Hindlimb muscle (tissue), 1 donor: ENCODE results near the gene RARB. TPM values are rescaled to one million over a fixed set of nuclear protein-coding genes. Genes with fewer than 3 reads are reported as not detected.

Experiments used
- DNase-seq: peaks from one replicate; pipeline ENCODE4 v3.0.0-alpha.2; 2013
- polyA plus RNA-seq: library from polyadenylated mRNA; unstranded; fragments of 120-200 nt; gene quantifications from one replicate; pipeline ENCODE4 v1.2.1, GENCODE V29; 2013; ENCODE audit not compliant: insufficient read length

Gene RARB
- 11.2 TPM for polyA plus RNA-seq

GRCh38 chr3:25427942-25428788, at the start of gene RARB:
Gene RARB, plus strand, starts transcription at chr3:25428263. Its CDS starts 469 bp downstream, at chr3:25428732.
- DNase-seq, result peak; percentile 92

- DNase-seq, result no peak
Measured at GRCh38 chr3:25378786-25379311, 49.2 kb upstream of the RARB start.

- DNase-seq, result no peak
Measured at GRCh38 chr3:25380222-25380739, 47.8 kb upstream of the RARB start.

GRCh38 chr3:25381083-25381482, 47.0 kb upstream of the RARB start:
- no peak for DNase-seq

GRCh38 chr3:25384471-25384870, 43.6 kb upstream of the RARB start:
- DNase-seq, result no peak

- DNase-seq, result peak; percentile 15
Measured at GRCh38 chr3:25385807-25386460, 42.1 kb upstream of the RARB start.

- peak; percentile 48 for DNase-seq
Measured at GRCh38 chr3:25386686-25387255, 41.3 kb upstream of the RARB start.

GRCh38 chr3:25390605-25391004, 37.5 kb upstream of the RARB start:
- DNase-seq, result no peak

GRCh38 chr3:25396251-25396650, 31.8 kb upstream of the RARB start:
- DNase-seq, result no peak

GRCh38 chr3:25396686-25397085, 31.4 kb upstream of the RARB start:
- no peak for DNase-seq

GRCh38 chr3:25397150-25397549, 30.9 kb upstream of the RARB start:
- no peak for DNase-seq

GRCh38 chr3:25400587-25400986, 27.5 kb upstream of the RARB start:
- DNase-seq, result peak; percentile 15

GRCh38 chr3:25403968-25404367, 24.1 kb upstream of the RARB start:
- DNase-seq, result peak; percentile 69

- DNase-seq, result no peak
Measured at GRCh38 chr3:25404569-25404968, 23.5 kb upstream of the RARB start.

GRCh38 chr3:25405335-25405734, 22.7 kb upstream of the RARB start:
- no peak for DNase-seq

GRCh38 chr3:25410703-25411102, 17.4 kb upstream of the RARB start:
- DNase-seq, result no peak

- DNase-seq, result no peak
Measured at GRCh38 chr3:25412269-25412668, 15.8 kb upstream of the RARB start.

GRCh38 chr3:25416176-25416575, 11.9 kb upstream of the RARB start:
- no peak for DNase-seq

- no peak for DNase-seq
Measured at GRCh38 chr3:25418596-25418995, 9.5 kb upstream of the RARB start.

- no peak for DNase-seq
Measured at GRCh38 chr3:25419251-25419650, 8.8 kb upstream of the RARB start.

- no peak for DNase-seq
Measured at GRCh38 chr3:25420147-25420546, 7.9 kb upstream of the RARB start.

GRCh38 chr3:25420885-25421284, 7.2 kb upstream of the RARB start:
- DNase-seq, result no peak

- DNase-seq, result no peak
Measured at GRCh38 chr3:25421747-25422146, 6.3 kb upstream of the RARB start.
